ENCODE data around the gene ATXN1L.

DNA sequence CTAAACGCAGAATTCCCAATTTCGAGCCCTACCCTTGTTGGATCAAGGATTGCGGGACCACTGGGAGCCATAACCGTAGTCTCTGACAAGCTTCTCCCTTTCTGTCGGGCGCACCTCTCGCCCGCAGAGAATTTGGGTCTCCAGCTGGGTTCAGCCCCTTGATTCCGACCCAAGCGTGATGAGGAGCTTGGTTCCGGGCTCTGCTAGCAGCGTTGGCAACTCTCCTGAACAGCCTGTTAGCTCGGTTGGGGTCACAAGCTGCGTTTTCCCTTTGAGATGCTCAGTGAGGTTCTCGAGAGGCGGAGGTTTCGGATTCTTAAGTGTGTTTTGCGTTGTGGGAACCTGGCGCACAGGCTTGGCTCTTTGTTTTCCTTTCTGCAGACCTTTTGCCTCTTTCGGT lies 655 bp downstream of the ATXN1L start:
- TF ChIP-seq CTCF (IDR thresholded peaks at IDR 0.05) (no peak), POLR2AphosphoS5 (IDR thresholded peaks at IDR 0.05) (no peak)

Measured in prostate gland (tissue), 2 donors.